Brain microvascular endothelial cell (primary cell): ENCODE measurements around the gene GPER1.

ENCODE experiments used
- DNase-seq: peaks from one replicate; pipeline ENCODE4 v3.0.0-alpha.2; 2020
- H3K27ac ChIP-seq: fragments of 250-450 bp; sonication (Bioruptor Pico); 2 replicates; pipeline ENCODE4 v1.5.1; 2020; ENCODE audit warnings: mild to moderate bottlenecking, moderate library complexity
- H3K27me3 ChIP-seq: fragments of 250-450 bp; sonication (Bioruptor Pico); replicated peaks from 2 replicates; pipeline ENCODE4 v1.5.1; 2020; ENCODE audit warnings: mild to moderate bottlenecking
- H3K36me3 ChIP-seq: fragments of 250-450 bp; sonication (Bioruptor Pico); replicated peaks from 2 replicates; pipeline ENCODE4 v1.5.1; 2020; ENCODE audit warnings: mild to moderate bottlenecking
- H3K4me3 ChIP-seq: 2 replicates; pipeline ENCODE4 v1.5.1; 2011; ENCODE audit warnings: low read depth, mild to moderate bottlenecking, control low read depth, low read length, moderate library complexity
- in situ Hi-C: cut with HindIII; loops from 2 replicates; pipeline ENCODE4 v1.10.0; 2017; ENCODE audit warnings: low sequenced_read_pairs, low pct_ligation_motif_present
- TF ChIP-seq, protein P1 (sequence below): IDR thresholded peaks from 2 replicates; pipeline ENCODE4 v1.5.1; 2011; ENCODE audit warnings: low read depth, mild to moderate bottlenecking, moderate library complexity, low read length, control low read depth, inconsistent platforms; ENCODE audit errors: missing control alignments

Gene GPER1

DNA sequence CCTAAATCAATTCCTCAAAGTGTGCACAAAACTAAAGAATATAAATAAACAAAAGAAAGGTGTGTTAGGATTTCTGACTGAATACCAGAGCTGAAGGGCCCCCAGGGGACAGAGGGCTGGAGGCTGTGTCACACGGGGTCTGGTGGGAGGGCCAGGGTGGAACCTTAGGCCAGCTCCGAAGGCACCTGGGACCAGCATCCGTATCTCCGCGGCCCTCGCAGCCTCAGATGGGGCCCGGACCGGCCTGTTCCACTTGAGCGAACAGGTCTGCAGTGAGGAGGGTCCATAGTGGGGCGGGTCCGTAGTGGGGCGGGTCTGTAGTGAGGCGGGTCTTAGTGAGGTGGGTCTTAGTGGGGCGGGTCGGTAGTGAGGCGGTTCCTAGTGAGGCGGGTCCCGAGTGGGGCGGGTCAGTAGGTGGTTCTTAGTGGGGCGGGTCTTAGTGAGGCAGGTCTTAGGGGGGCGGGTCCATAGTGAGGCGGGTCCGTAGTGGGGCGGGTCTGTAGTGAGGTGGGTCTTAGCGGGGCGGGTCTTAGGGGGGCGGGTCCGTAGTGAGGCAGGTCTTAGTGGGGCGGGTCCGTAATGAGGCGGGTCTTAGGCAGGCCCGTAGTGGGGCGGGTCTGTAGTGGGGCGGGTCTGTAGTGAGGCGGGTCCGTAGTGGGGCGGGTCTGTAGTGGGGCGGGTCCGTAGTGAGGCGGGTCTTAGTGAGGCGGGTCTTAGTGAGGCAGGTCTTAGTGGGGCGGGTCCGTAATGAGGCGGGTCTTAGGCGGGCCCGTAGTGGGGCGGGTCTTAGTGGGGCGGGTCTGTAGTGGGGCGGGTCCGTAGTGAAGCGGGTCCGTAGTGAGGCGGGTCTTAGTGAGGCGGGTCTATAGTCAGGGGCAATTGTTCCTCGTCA, 28.5 kb upstream of the GPER1 start:
- Histone ChIP-seq H3K36me3 (no peaks in the 10 kb centered on the region), H3K27me3 (no peaks in the 10 kb centered on the region), H3K27ac (no peak overlapping the region), H3K4me3 (no peak overlapping the region)
- TF ChIP-seq, protein P1, sequence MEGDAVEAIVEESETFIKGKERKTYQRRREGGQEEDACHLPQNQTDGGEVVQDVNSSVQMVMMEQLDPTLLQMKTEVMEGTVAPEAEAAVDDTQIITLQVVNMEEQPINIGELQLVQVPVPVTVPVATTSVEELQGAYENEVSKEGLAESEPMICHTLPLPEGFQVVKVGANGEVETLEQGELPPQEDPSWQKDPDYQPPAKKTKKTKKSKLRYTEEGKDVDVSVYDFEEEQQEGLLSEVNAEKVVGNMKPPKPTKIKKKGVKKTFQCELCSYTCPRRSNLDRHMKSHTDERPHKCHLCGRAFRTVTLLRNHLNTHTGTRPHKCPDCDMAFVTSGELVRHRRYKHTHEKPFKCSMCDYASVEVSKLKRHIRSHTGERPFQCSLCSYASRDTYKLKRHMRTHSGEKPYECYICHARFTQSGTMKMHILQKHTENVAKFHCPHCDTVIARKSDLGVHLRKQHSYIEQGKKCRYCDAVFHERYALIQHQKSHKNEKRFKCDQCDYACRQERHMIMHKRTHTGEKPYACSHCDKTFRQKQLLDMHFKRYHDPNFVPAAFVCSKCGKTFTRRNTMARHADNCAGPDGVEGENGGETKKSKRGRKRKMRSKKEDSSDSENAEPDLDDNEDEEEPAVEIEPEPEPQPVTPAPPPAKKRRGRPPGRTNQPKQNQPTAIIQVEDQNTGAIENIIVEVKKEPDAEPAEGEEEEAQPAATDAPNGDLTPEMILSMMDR: no peak
- in situ Hi-C loops: no loop called here
- DNase-seq: no peak

DNA sequence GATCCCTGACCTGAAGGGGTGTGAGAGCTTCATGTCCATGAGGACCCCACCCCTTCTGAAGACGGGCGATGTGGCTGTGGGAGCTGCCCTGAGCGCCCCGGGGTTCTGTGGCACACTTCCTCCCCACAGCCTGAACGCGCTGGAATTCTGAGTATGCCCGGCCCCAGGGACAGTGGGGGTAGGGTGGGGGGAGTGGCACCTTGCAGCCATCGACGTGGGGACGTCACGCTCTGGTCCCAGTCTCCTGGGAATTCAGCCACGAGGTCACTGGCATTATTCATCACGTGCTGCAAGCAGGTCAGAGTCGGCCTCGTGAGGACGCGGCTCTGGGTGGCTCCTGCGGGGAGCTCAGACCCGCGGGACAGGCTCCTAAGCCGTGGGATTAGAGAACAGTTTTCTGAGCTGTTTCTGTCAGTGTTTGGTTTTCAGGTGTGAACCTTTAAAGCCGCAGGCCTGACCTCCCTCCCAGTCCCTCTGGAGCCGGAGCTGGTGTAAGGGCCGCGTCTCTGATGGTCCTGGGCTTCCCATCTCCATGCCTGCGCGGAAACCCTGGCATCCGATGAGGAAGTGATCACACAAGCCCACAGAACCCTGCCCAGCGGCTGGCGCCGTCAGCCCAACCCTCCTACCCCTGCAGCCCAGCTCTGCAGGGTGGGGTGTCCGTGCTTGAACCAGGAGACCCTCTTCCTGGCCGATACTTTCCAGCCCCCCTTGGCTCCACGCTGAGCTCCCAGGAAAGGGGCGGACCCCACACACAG, 27.4 kb upstream of the GPER1 start:
- DNase-seq: no peak
- Histone ChIP-seq H3K27ac (no peak overlapping the region), H3K36me3 (no peaks in the 10 kb centered on the region), H3K27me3 (no peaks in the 10 kb centered on the region), H3K4me3 (peak overlapping the region; percentile 9)
- TF ChIP-seq, protein P1: no peak
- in situ Hi-C loops: no loop called here

DNA sequence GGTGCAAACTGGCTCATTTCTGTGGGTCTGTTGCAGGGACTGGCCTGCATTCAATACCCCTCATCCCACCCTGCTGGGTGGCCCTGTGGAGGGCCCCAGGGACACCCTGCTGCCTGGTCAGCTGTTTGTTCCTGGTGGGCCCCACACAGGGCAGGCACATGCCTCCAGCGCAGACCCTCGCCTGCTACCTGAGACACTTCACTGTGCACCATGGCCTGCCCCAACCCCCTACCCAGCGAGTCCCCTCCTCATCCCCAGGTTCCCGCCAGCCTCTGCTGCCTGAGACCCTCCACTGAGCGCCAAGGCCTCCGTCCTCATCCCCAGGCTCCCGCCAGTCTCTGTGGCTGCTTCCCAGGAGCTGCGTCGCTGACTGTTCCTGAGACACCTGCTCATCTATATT, 26.7 kb upstream of the GPER1 start:
- Histone ChIP-seq H3K27me3 (no peaks in the 10 kb centered on the region), H3K27ac (no peak overlapping the region), H3K36me3 (no peaks in the 10 kb centered on the region), H3K4me3 (no peak overlapping the region)
- DNase-seq: no peak
- in situ Hi-C loops: no loop called here
- TF ChIP-seq, protein P1: no peak

DNA sequence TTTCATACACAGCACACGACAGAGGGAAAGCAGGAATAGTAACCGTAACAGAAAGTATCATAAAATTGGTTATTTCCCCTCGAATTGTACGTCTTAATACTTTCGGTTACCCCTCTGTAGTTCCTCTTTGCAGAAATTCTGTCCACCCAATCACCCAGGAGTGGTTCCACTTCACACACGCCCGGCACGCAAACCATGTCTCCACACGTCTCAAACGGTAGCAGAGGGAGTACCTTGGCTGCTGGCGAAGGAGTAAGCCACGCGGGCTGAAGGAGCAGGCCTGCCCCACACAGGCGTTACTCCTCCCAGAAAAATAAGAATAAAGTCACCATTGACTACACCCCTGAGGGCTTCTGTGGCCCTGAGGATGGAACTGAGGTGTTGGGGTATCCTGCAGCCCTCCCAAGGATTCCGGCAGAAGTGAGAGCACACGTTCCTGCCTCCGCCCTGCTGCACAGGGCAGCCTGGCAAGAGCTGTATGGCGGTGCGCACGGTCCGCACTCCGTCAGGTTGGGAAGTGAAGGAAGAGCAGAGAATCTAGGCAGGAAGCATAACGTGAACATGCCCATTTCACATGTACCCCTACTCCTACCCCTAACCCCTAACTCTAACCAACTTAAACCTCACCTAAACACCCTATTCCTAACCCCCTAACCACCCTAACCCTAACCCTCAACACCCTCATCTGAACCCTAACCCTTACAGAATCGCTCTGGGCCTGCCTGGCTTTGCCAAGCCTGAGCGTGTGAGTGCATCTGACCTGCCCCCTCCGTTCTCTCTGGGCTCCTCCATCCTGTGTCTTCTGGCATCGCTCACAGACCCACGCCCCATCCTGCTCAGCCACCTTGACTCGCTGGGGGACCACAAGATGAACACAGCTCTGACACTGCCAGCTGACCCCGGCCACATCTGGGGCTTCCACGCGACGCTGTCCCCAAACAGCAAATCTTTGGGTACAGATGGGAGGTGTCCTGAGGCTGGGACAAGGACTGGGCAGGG, 25.3 kb upstream of the GPER1 start:
- Histone ChIP-seq H3K36me3 (no peaks in the 10 kb centered on the region), H3K27me3 (no peaks in the 10 kb centered on the region), H3K4me3 (no peak overlapping the region), H3K27ac (no peak overlapping the region)
- DNase-seq: no peak
- in situ Hi-C loops: no loop called here
- TF ChIP-seq, protein P1: no peak

DNA sequence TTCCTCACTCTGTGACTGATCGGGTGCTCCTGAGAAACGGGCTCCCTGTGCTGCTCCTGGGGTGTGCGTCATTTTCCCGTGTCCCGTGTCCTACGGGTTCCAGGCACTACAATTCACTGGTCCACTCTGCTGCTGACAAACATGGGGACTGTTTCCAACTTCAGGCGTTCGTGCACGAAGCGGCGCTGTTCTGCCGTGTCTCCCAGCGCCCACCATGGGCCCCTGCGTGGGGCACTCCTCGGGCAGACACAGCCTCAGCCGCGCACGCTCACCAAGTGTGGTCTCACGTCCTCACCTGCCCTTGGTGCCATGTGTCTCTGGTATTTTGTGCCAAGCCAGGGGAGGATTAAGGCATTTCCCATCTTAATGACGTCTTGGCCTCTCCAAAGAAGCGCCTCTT, 24.6 kb upstream of the GPER1 start:
- no peak for DNase-seq
- TF ChIP-seq, protein P1: no peak
- Histone ChIP-seq H3K4me3 (no peak overlapping the region), H3K36me3 (no peaks in the 10 kb centered on the region), H3K27ac (no peak overlapping the region), H3K27me3 (no peaks in the 10 kb centered on the region)
- in situ Hi-C loops: no loop called here
